H1 (cell line): ENCODE results near the gene BPIFB4. TPM values are rescaled to one million over a fixed set of nuclear protein-coding genes. Genes with fewer than 3 reads are reported as not detected.

Experiments
- CTCF ChIA-PET: fragments of 300-600 bp; sonication (Branson Sonifier 250); formaldehyde crosslinking; loops from one replicate; lab custom pipeline; 2021; ENCODE audit not compliant: partially characterized antibody; lab: Charles Lee
- POLR2A ChIA-PET: fragments of 300-600 bp; sonication (Branson Sonifier 250); formaldehyde crosslinking; loops from one replicate; lab custom pipeline; 2021; ENCODE audit warnings: inconsistent platforms; ENCODE audit not compliant: partially characterized antibody; lab: Charles Lee
- DNase-seq, 2 experiments: peaks; one replicate each; pipeline versions ENCODE4 v3.0.0 to v3.0.0-alpha.2; 2010 to 2022; ENCODE audit warnings: low spot score in 2 of 2, low read depth in 1 of 2, mixed read lengths in 1 of 2
- FAIRE-seq: peaks from 2 replicates; lab custom pipeline; 2011; peaks lifted over from hg19 to GRCh38; lab: Jason Lieb, UNC
- H2AFZ ChIP-seq: 2 replicates; pipeline ENCODE4 v1.8.1; 2012; ENCODE audit warnings: low read length, inconsistent platforms
- H2AK5ac ChIP-seq: 2 replicates; pipeline ENCODE4 v1.6.1; 2013; ENCODE audit warnings: low read depth, low read length
- H2BK120ac ChIP-seq: replicated peaks from 2 replicates; pipeline ENCODE3; 2013; ENCODE audit warnings: low read depth, low read length, inconsistent platforms
- H2BK12ac ChIP-seq: 2 replicates; pipeline ENCODE4 v1.6.1; 2013; ENCODE audit warnings: low read depth, low read length
- H2BK15ac ChIP-seq: 2 replicates; pipeline ENCODE4 v1.6.1; 2013; ENCODE audit warnings: low read length
- H2BK20ac ChIP-seq: 2 replicates; pipeline ENCODE4 v1.6.1; 2013; ENCODE audit warnings: low read length
- H2BK5ac ChIP-seq: 2 replicates; pipeline ENCODE4 v1.6.1; 2013; ENCODE audit warnings: low read depth, low read length
- H3K14ac ChIP-seq: 2 replicates; pipeline ENCODE4 v1.6.1; 2013; ENCODE audit warnings: inconsistent platforms; ENCODE audit not compliant: insufficient read length
- H3K18ac ChIP-seq: 2 replicates; pipeline ENCODE4 v1.6.1; 2013; ENCODE audit warnings: low read length; ENCODE audit errors: extremely low read depth
- H3K23ac ChIP-seq: 2 replicates; pipeline ENCODE4 v1.6.1; 2013; ENCODE audit warnings: inconsistent platforms; ENCODE audit not compliant: insufficient read length
- H3K23me2 ChIP-seq: 2 replicates; pipeline ENCODE4 v1.6.1; 2013; ENCODE audit warnings: low read depth, low read length
- H3K27ac ChIP-seq: 2 replicates; pipeline ENCODE4 v1.6.1; 2011; ENCODE audit warnings: low read depth, low read length, inconsistent platforms
- H3K27me3 ChIP-seq, 4 experiments: replicated peaks in 1 of 4; 1 replicate in 1 of 4; 2 replicates in 3 of 4; pipeline versions ENCODE4 v1.6.1 to v1.8.1; 2011 to 2013; ENCODE audit warnings: low read length in 3 of 4, mild to moderate bottlenecking in 3 of 4, inconsistent platforms in 2 of 4, mixed read lengths in 2 of 4, moderate library complexity in 1 of 4; ENCODE audit not compliant: control insufficient read depth in 3 of 4, insufficient read depth in 3 of 4; ENCODE audit errors: extremely low read depth in 1 of 4
- H3K36me3 ChIP-seq, 4 experiments: 2 replicates each; pipeline versions ENCODE4 v1.6.1 to v1.8.1; 2011 to 2013; ENCODE audit warnings: mild to moderate bottlenecking in 4 of 4, low read length in 3 of 4, moderate library complexity in 2 of 4, control low read depth in 1 of 4, inconsistent platforms in 1 of 4; ENCODE audit not compliant: insufficient read depth in 4 of 4, control insufficient read depth in 2 of 4
- H3K4ac ChIP-seq: replicated peaks from 2 replicates; pipeline ENCODE3; 2013; ENCODE audit warnings: low read length, low read depth, mixed read lengths, inconsistent platforms; ENCODE audit not compliant: insufficient read length
- H3K4me1 ChIP-seq, 4 experiments: replicated peaks in 1 of 4; 1 replicate in 1 of 4; 2 replicates in 3 of 4; pipeline versions ENCODE4 v1.6.1 to v1.8.1; 2011 to 2013; ENCODE audit warnings: low read length in 3 of 4, inconsistent platforms in 2 of 4, mixed read lengths in 1 of 4; ENCODE audit not compliant: insufficient read depth in 4 of 4, control insufficient read depth in 3 of 4
- H3K4me2 ChIP-seq, 2 experiments: 2 replicates each; pipeline versions ENCODE4 v1.6.1 to v1.8.1; 2011 to 2013; ENCODE audit warnings: low read depth in 2 of 2, low read length in 2 of 2, control low read depth in 1 of 2, inconsistent platforms in 1 of 2, mild to moderate bottlenecking in 1 of 2; ENCODE audit not compliant: insufficient read depth in 1 of 2
- H3K4me3 ChIP-seq, 4 experiments: fragments of 200-600, 300-600 bp in 1 of 4; sonication (generic), shearing (Covaris generic), sonication (Bioruptor Twin) in 1 of 4; 2 replicates each; pipeline versions ENCODE4 v1.5.1 to v1.8.1; 2011 to 2016; ENCODE audit warnings: low read length in 4 of 4, low read depth in 3 of 4, control low read depth in 2 of 4, inconsistent platforms in 2 of 4, mild to moderate bottlenecking in 2 of 4, mixed read lengths in 1 of 4, moderate library complexity in 1 of 4; ENCODE audit not compliant: insufficient read depth in 2 of 4; ENCODE audit errors: extremely low read depth in 1 of 4
- H3K56ac ChIP-seq: replicated peaks from 2 replicates; pipeline ENCODE3; 2013; ENCODE audit warnings: low read depth, mild to moderate bottlenecking, mixed read lengths, low read length, inconsistent platforms; ENCODE audit not compliant: insufficient read length
- H3K79me1 ChIP-seq: 2 replicates; pipeline ENCODE4 v1.6.1; 2013; ENCODE audit warnings: low read depth, low read length, control low read depth
- H3K79me2 ChIP-seq, 2 experiments: 2 replicates each; pipeline versions ENCODE4 v1.6.1 to v1.8.1; 2012 to 2013; ENCODE audit warnings: low read length in 2 of 2, mild to moderate bottlenecking in 2 of 2, inconsistent platforms in 1 of 2; ENCODE audit not compliant: insufficient read depth in 2 of 2, control insufficient read depth in 1 of 2
- H3K9ac ChIP-seq, 4 experiments: replicated peaks in 1 of 4; 1 replicate in 1 of 4; 2 replicates in 3 of 4; pipeline versions ENCODE4 v1.6.1 to v1.8.1; 2011 to 2013; ENCODE audit warnings: low read depth in 3 of 4, low read length in 3 of 4, control low read depth in 2 of 4, mild to moderate bottlenecking in 2 of 4, moderate library complexity in 2 of 4, inconsistent platforms in 1 of 4; ENCODE audit errors: extremely low read depth in 1 of 4
- H3K9me3 ChIP-seq, 2 experiments: 2 replicates each; pipeline versions ENCODE4 v1.6.1 to v1.8.1; 2012 to 2013; ENCODE audit warnings: mild to moderate bottlenecking in 2 of 2, moderate library complexity in 2 of 2, control low read depth in 1 of 2, inconsistent platforms in 1 of 2, low read depth in 1 of 2, low read length in 1 of 2, mixed read lengths in 1 of 2; ENCODE audit not compliant: insufficient read depth in 2 of 2
- H4K20me1 ChIP-seq, 2 experiments: replicated peaks in 1 of 2; 2 replicates each; pipeline versions ENCODE3 to v1.8.1; 2011 to 2013; ENCODE audit warnings: inconsistent platforms in 2 of 2, low read length in 2 of 2, mild to moderate bottlenecking in 1 of 2; ENCODE audit not compliant: insufficient read depth in 2 of 2, control insufficient read depth in 1 of 2
- H4K5ac ChIP-seq: 2 replicates; pipeline ENCODE4 v1.6.1; 2013; ENCODE audit warnings: low read length, low read depth, mixed read lengths, inconsistent platforms; ENCODE audit not compliant: insufficient read length
- H4K8ac ChIP-seq: 2 replicates; pipeline ENCODE4 v1.8.0; 2013; ENCODE audit warnings: mild to moderate bottlenecking, moderate library complexity, low read length, inconsistent platforms; ENCODE audit not compliant: insufficient read depth; ENCODE audit errors: extremely low read depth
- H4K91ac ChIP-seq: replicated peaks from 2 replicates; pipeline ENCODE3; 2013; ENCODE audit warnings: low read length, mixed read lengths, inconsistent platforms; ENCODE audit not compliant: insufficient read length
- CHD2 ChIP-seq: IDR thresholded peaks from 2 replicates; pipeline ENCODE4 v1.6.1; 2012; ENCODE audit warnings: low read length, improper control_type of control experiment
- TEAD4 ChIP-seq: IDR thresholded peaks from 2 replicates; pipeline ENCODE4 v1.6.1; 2012; ENCODE audit warnings: low read depth, low read length, inconsistent platforms, mixed read lengths
- whole genome bisulfite sequencing, 2 experiments: shearing (Covaris generic) in 1 of 2; methylation state at CpG; one replicate each; pipeline versions ENCODE4 v1.1.6 to v1.1.7; 2013 to 2015; ENCODE audit warnings: low lambda C conversion rate in 2 of 2, mixed read lengths in 2 of 2, inconsistent platforms in 1 of 2, low coverage in 1 of 2, missing lambda C conversion rate in 1 of 2; ENCODE audit not compliant: insufficient replicate concordance in 2 of 2, insufficient coverage in 1 of 2, insufficient read length in 1 of 2; ENCODE audit errors: extremely low coverage in 1 of 2, missing lambda C conversion rate in 1 of 2; 5-methylcytosine and 5-hydroxymethylcytosine counted together
- polyA plus RNA-seq, 7 experiments: library from polyadenylated mRNA; depleted of rRNA in 3 of 7; stranded (reverse) in 5 of 7; unstranded in 2 of 7; fragments of >200 nt in 5 of 7; fragments of 200-250 nt in 2 of 7; gene quantifications; 1 replicate in 5 of 7; 2 replicates in 1 of 7; 4 replicates in 1 of 7; pipeline versions ENCODE4 v1.2.1 to v1.2.3, GENCODE V29; 2011 to 2013; ENCODE audit warnings: missing spikeins in 2 of 7, mixed read lengths in 2 of 7
- total RNA-seq: library from RNA; stranded (reverse); fragmentation: NEBNext Ultra II Directional; extraction: Animal tissue kit (Norgen Biotek cat#: 25700); gene quantifications from 2 replicates; pipeline ENCODE4 v1.2.1, GENCODE V29; 2021

Gene BPIFB4
- total and polyA plus RNA-seq, 2 of the 8 experiments (the other 6 are each of a cell fraction or from before 2014, with no cell fraction given): not detected

GRCh38 chr20:33132513-33133372 lies 53.3 kb downstream of the BPIFB4 start:
- Histone ChIP-seq H3K36me3 (no peaks in the 10 kb centered on the region), H3K4me2 (0 out of 4 replicates have a peak overlapping the region, but pooled peaks of 1 of the 2 experiments have one; percentile 21), H3K27me3 (no peaks in the 10 kb centered on the region), H3K4ac (peak overlapping the region; percentile 91), H3K18ac (no peak overlapping the region), H3K4me1 (peaks cover 0 to 9% (median 3%) of the 10 kb centered on the region in 4 experiments; a peak in 2 of 7 replicates), H4K8ac (peak overlapping the region; percentile 43; the same call in 1 of the 2 replicates), H2BK12ac (0 out of 2 replicates have a peak overlapping the region, but pooled peaks have one; percentile 44), H2BK5ac (no peak overlapping the region), H4K20me1 (no peaks in the 10 kb centered on the region), H3K9me3 (peaks cover 0 to 4% of the 10 kb centered on the region in 2 experiments; a peak in 2 of 4 replicates), H3K23me2 (no peaks in the 10 kb centered on the region), H3K56ac (no peak overlapping the region), H2AK5ac (0 out of 2 replicates have a peak overlapping the region, but pooled peaks have one; percentile 71), H3K79me1 (no peaks in the 10 kb centered on the region), H3K4me3 (no peak overlapping the region), H4K5ac (no peak overlapping the region)
- POLR2A ChIA-PET: no interaction called here
- no peak for FAIRE-seq
- peak; percentile 38; the same call in 1 of the 2 replicates for TF ChIP-seq TEAD4
- TF ChIP-seq CHD2: no peak
- TF ChIP-seq, all 59 proteins: peak for 1
- no peak overlapping the region for H2BK120ac ChIP-seq
- H3K14ac ChIP-seq: peak overlapping the region; percentile 89
- 0 out of 2 replicates have a peak overlapping the region, but pooled peaks have one; percentile 37 for H2AFZ ChIP-seq
- no peak overlapping the region for H3K27ac ChIP-seq
- H2BK20ac ChIP-seq: no peak overlapping the region
- no peak for DNase-seq
- no peak overlapping the region for H3K9ac ChIP-seq
- peak overlapping the region; percentile 65 for H4K91ac ChIP-seq
- CTCF ChIA-PET: interaction anchor here (0.6 kb wide), 1 partner anchor 29 kb away, joined by 3 read pairs; no protein-coding TSS in a partner anchor
- H3K23ac ChIP-seq: no peak overlapping the region
- 76% methylated on average over 14 of the region's 14 CpGs; no CpG with 5 or more reads in 1 of the 2 experiments for WGBS, 2 experiments
- H3K79me2 ChIP-seq: no peaks in the 10 kb centered on the region
- H2BK15ac ChIP-seq: peak overlapping the region; percentile 16; the same call in 1 of the 2 replicates
